Omental fat pad (tissue), 4 donors: ENCODE data around the gene STOML1. TPM values are rescaled to one million over a fixed set of nuclear protein-coding genes. Genes with fewer than 3 reads are reported as not detected.

ENCODE experiments used
- ATAC-seq: fragments of 150-250 bp; one replicate; pipeline ENCODE4 v1.9.1; 2016; ENCODE audit warnings: mild to moderate bottlenecking, moderate library complexity; ENCODE audit not compliant: low FRiP score
- DNase-seq: peaks from one replicate; pipeline ENCODE4 v3.0.0-alpha.2; 2019; ENCODE audit warnings: low spot score
- total RNA-seq, 4 donors: library from RNA; depleted of rRNA; stranded (reverse); fragments of >200 nt; gene quantifications; one replicate each; pipeline ENCODE4 v1.1.0, GENCODE V29; 2016
- TF ChIP-seq, protein P1 (sequence below), 3 donors: fragments of 450-650 bp; IDR thresholded peaks; one replicate each; pipeline ENCODE4 v1.5.1; 2016 to 2017; ENCODE audit warnings: antibody characterized with exemption in 3 of 3, mild to moderate bottlenecking in 3 of 3, moderate library complexity in 2 of 3

Gene STOML1
- total RNA-seq, 4 donors from 2014 or later, result 9.8 to 24.0 (median 15.9) TPM

GRCh38 chr15:73936181-73936580 lies 55.9 kb downstream of the STOML1 start:
- TF ChIP-seq, protein P1, sequence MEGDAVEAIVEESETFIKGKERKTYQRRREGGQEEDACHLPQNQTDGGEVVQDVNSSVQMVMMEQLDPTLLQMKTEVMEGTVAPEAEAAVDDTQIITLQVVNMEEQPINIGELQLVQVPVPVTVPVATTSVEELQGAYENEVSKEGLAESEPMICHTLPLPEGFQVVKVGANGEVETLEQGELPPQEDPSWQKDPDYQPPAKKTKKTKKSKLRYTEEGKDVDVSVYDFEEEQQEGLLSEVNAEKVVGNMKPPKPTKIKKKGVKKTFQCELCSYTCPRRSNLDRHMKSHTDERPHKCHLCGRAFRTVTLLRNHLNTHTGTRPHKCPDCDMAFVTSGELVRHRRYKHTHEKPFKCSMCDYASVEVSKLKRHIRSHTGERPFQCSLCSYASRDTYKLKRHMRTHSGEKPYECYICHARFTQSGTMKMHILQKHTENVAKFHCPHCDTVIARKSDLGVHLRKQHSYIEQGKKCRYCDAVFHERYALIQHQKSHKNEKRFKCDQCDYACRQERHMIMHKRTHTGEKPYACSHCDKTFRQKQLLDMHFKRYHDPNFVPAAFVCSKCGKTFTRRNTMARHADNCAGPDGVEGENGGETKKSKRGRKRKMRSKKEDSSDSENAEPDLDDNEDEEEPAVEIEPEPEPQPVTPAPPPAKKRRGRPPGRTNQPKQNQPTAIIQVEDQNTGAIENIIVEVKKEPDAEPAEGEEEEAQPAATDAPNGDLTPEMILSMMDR (IDR thresholded peaks at IDR 0.05), result no peak
- no peak for ATAC-seq
- no peak for DNase-seq

GRCh38 chr15:73935547-73935946 lies 56.5 kb downstream of the STOML1 start:
- ATAC-seq (peak; percentile 60), DNase-seq (no peak)
- TF ChIP-seq, protein P1 (IDR thresholded peaks at IDR 0.05), result no peak

DNA sequence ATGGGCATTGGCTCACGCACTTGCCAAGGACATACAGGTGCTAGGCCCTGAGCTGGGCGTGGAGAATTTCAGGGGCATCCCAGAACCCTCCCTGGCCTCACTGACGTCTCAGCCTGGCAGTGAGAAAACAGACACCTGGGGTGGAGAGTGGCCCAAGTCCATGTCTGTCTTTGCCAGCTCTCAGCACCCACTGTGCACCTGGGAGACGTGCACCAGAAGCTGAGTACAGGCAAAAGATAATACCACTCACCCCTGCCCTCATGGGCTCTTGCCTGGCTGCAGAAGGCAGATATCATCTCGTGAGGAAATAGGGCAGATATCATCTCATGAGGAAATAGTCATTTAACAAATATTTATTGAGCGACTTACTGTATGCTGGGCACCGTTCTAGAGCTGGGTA lies 57.8 kb downstream of the STOML1 start:
- ATAC-seq, result no peak
- TF ChIP-seq, protein P1 (IDR thresholded peaks at IDR 0.05), result no peak
- DNase-seq, result no peak

DNA sequence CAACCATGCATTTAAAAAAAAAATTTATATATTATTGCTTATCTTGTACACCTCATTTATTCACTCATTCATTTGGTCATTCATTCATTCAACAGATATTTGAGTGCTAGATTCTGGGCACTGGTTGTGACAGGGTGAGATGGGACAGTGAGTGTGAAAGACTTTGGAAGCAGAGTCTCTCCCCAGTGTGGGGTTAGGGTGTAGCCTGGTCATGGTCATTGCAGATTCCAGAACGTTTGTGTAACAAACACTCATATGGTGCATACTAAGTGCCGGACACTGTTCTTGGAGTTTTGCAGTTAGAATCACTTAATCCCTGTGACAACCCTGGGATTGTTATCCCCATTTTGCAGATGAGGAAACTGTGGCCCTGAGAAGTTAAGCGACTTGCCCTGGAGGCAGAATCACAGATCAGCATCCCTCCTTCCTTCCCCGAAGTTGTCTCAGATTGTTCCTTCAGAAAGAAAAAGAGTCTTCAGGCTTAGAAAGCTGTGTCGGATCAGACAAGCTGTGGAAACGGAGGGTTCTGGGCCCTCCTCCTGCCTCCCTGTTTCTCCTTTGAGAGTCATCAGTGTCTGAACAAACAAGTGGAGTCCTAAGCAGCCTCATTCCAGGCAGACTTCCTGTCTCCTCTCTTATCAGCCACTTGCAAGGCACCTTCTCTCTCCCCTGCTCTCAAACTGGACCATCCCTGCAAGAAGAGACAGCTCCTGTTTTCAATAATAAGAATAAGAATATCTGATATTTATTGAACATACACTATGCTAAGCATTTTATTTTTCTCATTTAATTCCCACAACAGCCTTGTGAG lies 59.5 kb downstream of the STOML1 start:
- TF ChIP-seq, protein P1 (IDR thresholded peaks at IDR 0.05), result no peak
- DNase-seq (no peak), ATAC-seq (no peak)

DNA sequence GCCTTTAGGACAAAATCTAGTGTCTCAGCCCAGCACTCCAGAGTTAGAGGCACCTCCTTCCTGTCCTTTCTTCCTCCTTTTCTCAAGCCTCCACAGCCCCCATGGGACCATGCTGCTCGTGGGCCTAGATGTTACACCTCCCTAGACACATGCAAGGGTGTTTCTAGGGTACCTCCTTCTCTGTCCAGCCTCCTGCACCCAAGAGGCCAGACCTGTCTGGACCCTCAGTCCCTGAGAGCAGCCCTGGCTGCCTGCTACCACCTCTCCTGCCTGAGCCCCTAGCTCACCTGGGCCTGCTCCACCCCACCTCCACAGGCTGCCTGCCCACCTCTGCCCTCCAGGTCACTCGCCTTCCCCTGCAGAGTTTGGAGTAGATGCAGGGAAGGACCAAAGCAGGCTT lies 60.7 kb downstream of the STOML1 start:
- ATAC-seq, result no peak
- TF ChIP-seq, protein P1 (IDR thresholded peaks at IDR 0.05), result no peak
- DNase-seq, result no peak

DNA sequence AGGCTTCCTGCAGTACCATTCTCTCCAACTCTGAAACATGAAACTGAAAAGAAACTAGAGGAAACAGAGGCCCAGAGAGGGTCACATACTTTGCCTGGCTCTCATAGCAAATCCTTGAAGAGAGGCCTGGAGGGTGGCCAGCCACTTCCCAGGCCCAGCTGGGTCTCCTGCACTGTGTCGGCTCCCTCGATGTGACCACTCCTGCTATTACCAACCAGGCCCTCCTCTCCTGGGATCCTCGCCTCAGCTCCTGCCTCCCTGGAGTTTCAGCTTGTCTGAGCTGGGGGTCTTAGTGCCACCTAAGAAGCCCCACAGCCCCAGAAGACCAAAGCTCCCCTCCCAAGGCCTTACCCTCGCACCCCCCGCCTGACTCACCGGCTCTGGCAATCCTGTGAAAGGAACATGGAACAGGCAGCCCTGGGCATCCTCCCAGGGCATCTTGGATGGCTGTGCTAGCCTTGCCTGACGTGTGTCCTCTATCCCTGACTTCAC lies 61.3 kb downstream of the STOML1 start:
- ATAC-seq, result no peak

More for the DNA sequence above, 61.3 kb downstream of the STOML1 start:
- TF ChIP-seq, protein P1 (IDR thresholded peaks at IDR 0.05), result no peak
- DNase-seq, result no peak
